Activated CD8-positive, alpha-beta memory T cell treated with anti-CD3 and anti-CD28 coated beads, Interleukin-2, amount 50 U/mL, for 4 hours (primary cell): ENCODE data around the gene SMU1.
"Not testable (repeated sequence)": the region's sequence is repeated elsewhere in the genome, so short reads cannot be mapped to it uniquely, and the experiment has no call there.

Source experiments
- DNase-seq: peaks from one replicate; pipeline ENCODE4 v3.0.0-alpha.2; 2020

Gene SMU1

GRCh38 chr9:33007755-33008154 is 68.7 kb downstream of the SMU1 start:
- DNase-seq, result no peak

- DNase-seq, result not testable (repeated sequence)
These were observed 71.1 kb downstream of the SMU1 start for GRCh38 chr9:33005335-33005734.

- DNase-seq, result not testable (repeated sequence)
These were observed 75.8 kb downstream of the SMU1 start for GRCh38 chr9:33000682-33001055.

- no peak for DNase-seq
These were observed 83.8 kb downstream of the SMU1 start for GRCh38 chr9:32992595-32993238.

- DNase-seq, result no peak
These were observed 84.4 kb downstream of the SMU1 start for GRCh38 chr9:32991897-32992594.
